DOHH2 (cell line): ENCODE measurements around the gene EIF2B2.
A peak's percentile ranks its signal among the peaks of the same experiment; 100 is the strongest.

Experiments used
- H3F3A ChIP-seq: fragments of 200-600 bp; sonication (generic), shearing (Covaris generic); 2 replicates; pipeline ENCODE4 v1.6.0; 2016; ENCODE audit warnings: antibody characterized with exemption, mild to moderate bottlenecking; ENCODE audit not compliant: control insufficient read depth, insufficient read depth
- H3K27ac ChIP-seq: fragments of 200-600 bp; sonication (generic); 2 replicates; pipeline ENCODE4 v1.5.1; 2014; ENCODE audit warnings: low read depth, mild to moderate bottlenecking, low read length, moderate library complexity
- H3K27me3 ChIP-seq: fragments of 200-600 bp; sonication (generic); 2 replicates; pipeline ENCODE4 v1.6.1; 2014; ENCODE audit warnings: mild to moderate bottlenecking, low read length, mixed read lengths; ENCODE audit not compliant: control insufficient read depth
- H3K36me3 ChIP-seq: fragments of 200-600 bp; sonication (generic); 2 replicates; pipeline ENCODE4 v1.6.1; 2014; ENCODE audit warnings: mild to moderate bottlenecking, low read length, moderate library complexity, mixed read lengths; ENCODE audit not compliant: control insufficient read depth
- H3K4me1 ChIP-seq: fragments of 200-600 bp; sonication (generic); 2 replicates; pipeline ENCODE4 v1.6.1; 2014; ENCODE audit warnings: mild to moderate bottlenecking, low read length, mixed read lengths; ENCODE audit not compliant: control insufficient read depth
- H3K4me2 ChIP-seq: fragments of 200-600 bp; sonication (generic); 2 replicates; pipeline ENCODE4 v1.6.0; 2014; ENCODE audit warnings: mild to moderate bottlenecking, low read length, moderate library complexity
- H3K4me3 ChIP-seq: fragments of 200-600 bp; sonication (generic); 2 replicates; pipeline ENCODE4 v1.5.1; 2014; ENCODE audit warnings: mild to moderate bottlenecking, low read length, mixed read lengths
- H3K79me2 ChIP-seq: fragments of 200-600 bp; sonication (generic); 2 replicates; pipeline ENCODE4 v1.6.1; 2014; ENCODE audit warnings: mild to moderate bottlenecking, low read length, mixed read lengths; ENCODE audit not compliant: control insufficient read depth
- H3K9me2 ChIP-seq: fragments of 200-600 bp; sonication (generic); replicated peaks from 2 replicates; pipeline ENCODE4 v1.6.1; 2014; ENCODE audit warnings: mild to moderate bottlenecking, low read length, mixed read lengths; ENCODE audit not compliant: control insufficient read depth
- H3K9me3 ChIP-seq: fragments of 200-600 bp; sonication (generic); 2 replicates; pipeline ENCODE4 v1.6.1; 2014; ENCODE audit warnings: antibody characterized with exemption, low read length, mixed read lengths; ENCODE audit not compliant: control insufficient read depth, insufficient read depth
- H4K20me1 ChIP-seq: fragments of 200-600 bp; sonication (generic); 2 replicates; pipeline ENCODE4 v1.6.0; 2014; ENCODE audit warnings: low read depth, mild to moderate bottlenecking, antibody characterized with exemption, low read length, moderate library complexity; ENCODE audit not compliant: control insufficient read depth, insufficient read depth
- EZH2phosphoT487 ChIP-seq: fragments of 200-600 bp; sonication (generic); IDR thresholded peaks from 2 replicates; pipeline ENCODE4 v1.6.1; 2017; ENCODE audit warnings: borderline replicate concordance, mild to moderate bottlenecking, antibody characterized with exemption, low read length, moderate library complexity, mixed read lengths
- TF ChIP-seq, protein P1 (sequence below): fragments of 200-600 bp; sonication (generic); IDR thresholded peaks from one replicate; pipeline ENCODE4 v1.5.1; 2014; ENCODE audit warnings: antibody characterized with exemption, mild to moderate bottlenecking, low read depth, low read length; ENCODE audit not compliant: poor library complexity, severe bottlenecking

EIF2B2 gene

DNA sequence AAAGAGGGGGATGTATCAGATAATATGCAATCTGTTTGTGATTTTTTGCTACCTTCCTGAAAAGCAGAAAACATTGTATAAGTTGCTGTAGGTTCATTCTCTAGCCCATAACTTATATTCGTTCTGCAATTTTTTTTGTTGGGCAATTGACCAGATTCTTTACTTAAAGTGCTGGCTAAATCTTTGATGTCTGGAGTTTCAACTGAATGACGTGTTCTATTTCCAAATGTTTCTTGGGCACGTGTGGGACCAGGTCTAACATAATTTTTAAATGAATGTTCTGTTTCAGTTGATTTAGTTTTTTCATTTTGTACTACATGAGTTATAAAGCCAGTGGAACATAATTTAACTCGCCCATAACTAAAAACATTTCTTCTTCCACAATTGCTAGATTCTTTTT, 44.8 kb downstream of the EIF2B2 start:
- TF ChIP-seq, protein P1, sequence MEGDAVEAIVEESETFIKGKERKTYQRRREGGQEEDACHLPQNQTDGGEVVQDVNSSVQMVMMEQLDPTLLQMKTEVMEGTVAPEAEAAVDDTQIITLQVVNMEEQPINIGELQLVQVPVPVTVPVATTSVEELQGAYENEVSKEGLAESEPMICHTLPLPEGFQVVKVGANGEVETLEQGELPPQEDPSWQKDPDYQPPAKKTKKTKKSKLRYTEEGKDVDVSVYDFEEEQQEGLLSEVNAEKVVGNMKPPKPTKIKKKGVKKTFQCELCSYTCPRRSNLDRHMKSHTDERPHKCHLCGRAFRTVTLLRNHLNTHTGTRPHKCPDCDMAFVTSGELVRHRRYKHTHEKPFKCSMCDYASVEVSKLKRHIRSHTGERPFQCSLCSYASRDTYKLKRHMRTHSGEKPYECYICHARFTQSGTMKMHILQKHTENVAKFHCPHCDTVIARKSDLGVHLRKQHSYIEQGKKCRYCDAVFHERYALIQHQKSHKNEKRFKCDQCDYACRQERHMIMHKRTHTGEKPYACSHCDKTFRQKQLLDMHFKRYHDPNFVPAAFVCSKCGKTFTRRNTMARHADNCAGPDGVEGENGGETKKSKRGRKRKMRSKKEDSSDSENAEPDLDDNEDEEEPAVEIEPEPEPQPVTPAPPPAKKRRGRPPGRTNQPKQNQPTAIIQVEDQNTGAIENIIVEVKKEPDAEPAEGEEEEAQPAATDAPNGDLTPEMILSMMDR, result no peak
- no peak for TF ChIP-seq EZH2phosphoT487
- peaks cover 63% of the 10 kb centered on the region for H3K79me2 ChIP-seq
- H3K27ac ChIP-seq, result no peak overlapping the region
- H3K9me2 ChIP-seq, result no peaks in the 10 kb centered on the region
- H3K4me3 ChIP-seq, result no peak overlapping the region
- no peak overlapping the region for H3K4me2 ChIP-seq
- peaks cover 4% of the 10 kb centered on the region; the same call in 1 of the 2 replicates for H3F3A ChIP-seq
- no peaks in the 10 kb centered on the region for H3K27me3 ChIP-seq
- no peaks in the 10 kb centered on the region for H3K9me3 ChIP-seq
- H4K20me1 ChIP-seq, result no peaks in the 10 kb centered on the region
- peaks cover 26% of the 10 kb centered on the region for H3K4me1 ChIP-seq
- H3K36me3 ChIP-seq, result peaks cover 33% of the 10 kb centered on the region

DNA sequence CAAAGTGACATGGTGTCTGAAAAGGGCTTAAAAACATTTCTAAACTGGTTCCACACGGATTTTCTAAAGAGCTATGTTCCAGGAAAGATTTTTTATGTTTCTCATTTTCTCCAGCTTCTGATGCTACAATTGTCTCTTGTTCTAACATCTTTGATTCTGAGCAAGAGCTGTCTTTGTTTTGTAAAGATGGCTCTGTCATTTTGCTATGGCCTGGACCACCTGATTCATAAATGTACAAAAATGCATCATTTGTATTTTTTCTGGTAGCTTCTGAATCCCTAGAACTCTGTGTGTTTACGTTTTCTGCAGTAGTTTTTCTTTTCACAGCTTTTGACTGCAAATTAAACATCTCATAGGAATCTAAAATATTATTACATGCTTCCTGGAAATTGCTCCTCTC, 45.4 kb downstream of the EIF2B2 start:
- Histone ChIP-seq H3K4me3 (no peak overlapping the region), H3K27ac (no peak overlapping the region), H3K4me2 (no peak overlapping the region), H3K9me3 (no peaks in the 10 kb centered on the region), H3K27me3 (no peaks in the 10 kb centered on the region), H3K36me3 (peaks cover 33% of the 10 kb centered on the region), H3K79me2 (peaks cover 63% of the 10 kb centered on the region), H3F3A (peaks cover 9% of the 10 kb centered on the region), H4K20me1 (no peaks in the 10 kb centered on the region), H3K9me2 (no peaks in the 10 kb centered on the region), H3K4me1 (peaks cover 26% of the 10 kb centered on the region)
- TF ChIP-seq EZH2phosphoT487, result no peak
- TF ChIP-seq, protein P1, result no peak

DNA sequence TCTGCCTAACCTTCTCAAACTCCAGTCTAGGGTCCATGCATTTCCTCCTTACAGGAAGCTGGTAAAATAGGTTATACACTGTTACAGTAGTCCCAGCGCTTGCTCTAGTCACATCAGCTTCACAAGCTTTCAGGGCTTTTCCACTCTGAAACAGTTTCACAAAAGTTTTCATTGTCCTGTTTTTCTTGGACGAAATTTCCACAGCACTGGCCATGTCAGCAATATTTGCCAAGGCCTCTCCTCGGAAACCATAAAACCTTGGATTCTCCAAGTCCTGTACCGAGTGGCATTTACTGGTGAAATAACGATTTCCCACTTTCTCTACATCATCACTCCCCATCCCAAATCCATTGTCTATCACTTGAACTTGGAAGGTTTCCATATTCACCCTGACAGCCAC, 46.4 kb downstream of the EIF2B2 start:
- Histone ChIP-seq H3K9me3 (no peaks in the 10 kb centered on the region), H3K79me2 (peaks cover 61% of the 10 kb centered on the region), H3K4me1 (peaks cover 26% of the 10 kb centered on the region), H3K27ac (no peak overlapping the region), H3F3A (peaks cover 13% of the 10 kb centered on the region), H3K9me2 (no peaks in the 10 kb centered on the region), H3K36me3 (peaks cover 32% of the 10 kb centered on the region), H3K27me3 (no peaks in the 10 kb centered on the region), H3K4me3 (no peak overlapping the region), H4K20me1 (no peaks in the 10 kb centered on the region), H3K4me2 (peak overlapping the region; percentile 93; the same call in 1 of the 2 replicates)
- TF ChIP-seq, protein P1, result no peak
